HepG2 (cell line): ENCODE results near the gene SETD5. TPM values are rescaled to one million over a fixed set of nuclear protein-coding genes. Genes with fewer than 3 reads are reported as not detected.

ENCODE experiments used
- ARNT ChIP-seq: fragments of 450-650 bp; IDR thresholded peaks from 2 replicates; pipeline ENCODE4 v1.6.1; 2017
- ETS1 ChIP-seq: sonication (generic); formaldehyde crosslinking; IDR thresholded peaks from 2 replicates; pipeline ENCODE4 v1.4.0; 2020; ENCODE audit warnings: missing genetic modification reagents
- ETV5 ChIP-seq: IDR thresholded peaks from 2 replicates; pipeline ENCODE4 v1.6.1; 2018; ENCODE audit warnings: missing biosample characterization, missing genetic modification reagents, inconsistent platforms, borderline replicate concordance
- GABPB1 ChIP-seq: IDR thresholded peaks from 2 replicates; pipeline ENCODE4 v1.6.1; 2016; ENCODE audit warnings: mild to moderate bottlenecking, missing genetic modification reagents, moderate library complexity, missing compliant biosample characterization
- GMEB2 ChIP-seq: IDR thresholded peaks from 2 replicates; pipeline ENCODE4 v1.6.1; 2016; ENCODE audit warnings: missing biosample characterization, missing genetic modification reagents, low read depth
- GZF1 ChIP-seq: sonication (generic); formaldehyde crosslinking; IDR thresholded peaks from 2 replicates; pipeline ENCODE4 v1.5.1; 2020; ENCODE audit warnings: mild to moderate bottlenecking, missing genetic modification reagents
- HOXA3 ChIP-seq: sonication (generic); formaldehyde crosslinking; IDR thresholded peaks from 2 replicates; pipeline ENCODE4 v1.5.0; 2020; ENCODE audit warnings: missing genetic modification reagents
- MED13 ChIP-seq: sonication (generic); formaldehyde crosslinking; IDR thresholded peaks from 2 replicates; pipeline ENCODE4 v1.5.0; 2020; ENCODE audit warnings: missing genetic modification reagents
- ONECUT2 ChIP-seq: sonication (generic); formaldehyde crosslinking; IDR thresholded peaks from 2 replicates; pipeline ENCODE4 v1.4.0; 2020; ENCODE audit warnings: missing genetic modification reagents
- POLR2G ChIP-seq: fragments of 200-400 bp; formaldehyde crosslinking; IDR thresholded peaks from 2 replicates; pipeline ENCODE4 v1.6.1; 2018; ENCODE audit warnings: mild to moderate bottlenecking, low read depth, low read length, moderate library complexity
- USF2 ChIP-seq, 2 experiments: sonication (generic) in 1 of 2; formaldehyde crosslinking in 1 of 2; IDR thresholded peaks; 2 replicates each; pipeline versions ENCODE4 v1.5.1 to v1.6.1; 2011 to 2020; ENCODE audit warnings: borderline replicate concordance in 1 of 2, low read depth in 1 of 2, low read length in 1 of 2, mild to moderate bottlenecking in 1 of 2, missing genetic modification reagents in 1 of 2, moderate library complexity in 1 of 2
- ZFP36L2 ChIP-seq: sonication (generic); formaldehyde crosslinking; IDR thresholded peaks from 2 replicates; pipeline ENCODE4 v1.4.0; 2020; ENCODE audit warnings: missing genetic modification reagents
- ZHX1 ChIP-seq: sonication (generic); formaldehyde crosslinking; IDR thresholded peaks from 2 replicates; pipeline ENCODE4 v1.8.1; 2022; ENCODE audit warnings: low read depth, mild to moderate bottlenecking, missing genetic modification reagents
- ZNF335 ChIP-seq: sonication (generic); formaldehyde crosslinking; IDR thresholded peaks from 2 replicates; pipeline ENCODE4 v1.4.0; 2020; ENCODE audit warnings: missing genetic modification reagents
- ZNF33A ChIP-seq: sonication (generic); formaldehyde crosslinking; IDR thresholded peaks from 2 replicates; pipeline ENCODE4 v1.5.1; 2020; ENCODE audit warnings: missing genetic modification reagents, mild to moderate bottlenecking, moderate library complexity, borderline replicate concordance
- ZNF597 ChIP-seq: sonication (generic); formaldehyde crosslinking; IDR thresholded peaks from 2 replicates; pipeline ENCODE4 v1.5.0; 2020; ENCODE audit warnings: missing genetic modification reagents
- ZNF720 ChIP-seq: sonication (generic); formaldehyde crosslinking; IDR thresholded peaks from 2 replicates; pipeline ENCODE4 v1.4.0; 2020; ENCODE audit warnings: missing genetic modification reagents
- ZNF879 ChIP-seq: sonication (generic); formaldehyde crosslinking; IDR thresholded peaks from 2 replicates; pipeline ENCODE4 v1.8.1; 2023; ENCODE audit warnings: missing genetic modification reagents
- ZUFSP ChIP-seq: sonication (generic); formaldehyde crosslinking; IDR thresholded peaks from 2 replicates; pipeline ENCODE4 v1.9.0; 2021; ENCODE audit warnings: missing genetic modification reagents, mild to moderate bottlenecking, borderline replicate concordance
- polyA plus RNA-seq, 8 experiments: library from polyadenylated mRNA; depleted of rRNA in 3 of 8; stranded (reverse) in 7 of 8; unstranded in 1 of 8; fragments of >200 nt; fragmentation: Illumina TruSeq in 4 of 8; extraction: Trizol in 4 of 8; gene quantifications; 2 replicates each; pipeline versions ENCODE4 v1.2.1 to v1.2.3, GENCODE V29; 2011 to 2016; ENCODE audit warnings: low read depth in 4 of 8, missing spikeins in 1 of 8, mixed read lengths in 1 of 8; ENCODE audit not compliant: insufficient read depth in 1 of 8
- total RNA-seq, 5 experiments: library from RNA; depleted of rRNA; stranded (reverse); fragments of >200 nt; fragmentation: Illumina TruSeq; extraction: Trizol; gene quantifications; 2 replicates each; pipeline ENCODE4 v1.2.3, GENCODE V29; 2016; ENCODE audit warnings: low read depth in 1 of 5

Gene SETD5
- total and polyA plus RNA-seq, 2 of the 13 experiments (the other 11 are each of a cell fraction or from before 2014, with no cell fraction given), result 46.8 to 95.8 TPM

GRCh38 chr3:9397332-9397905 is at the start of gene SETD5 (continued):
- TF ChIP-seq HOXA3 (CRISPR knock-in tag) (peak; percentile 57), ETS1 (0 out of 2 replicates have a peak, but pooled peaks have one; percentile 46), ZFP36L2 (CRISPR knock-in tag) (no peak), POLR2G (peak; percentile 88), ZUFSP (no peak), ETV5 (peak; percentile 6; the same call in 1 of the 2 replicates), ZHX1 (CRISPR knock-in tag) (no peak), USF2 (IDR thresholded peaks at IDR 0.05; ENCODE audit: low read depth, low read length) (no peak), USF2 (CRISPR knock-in tag; IDR thresholded peaks at IDR 0.05; ENCODE audit: borderline replicate concordance) (no peak), ARNT (no peak), ZNF33A (CRISPR knock-in tag) (no peak), GABPB1 (CRISPR knock-in tag) (peak; percentile 69), ZNF879 (CRISPR knock-in tag) (no peak), GZF1 (CRISPR knock-in tag) (no peak), ZNF597 (CRISPR knock-in tag) (no peak), GMEB2 (CRISPR knock-in tag) (no peak), ONECUT2 (CRISPR knock-in tag) (0 out of 2 replicates have a peak, but pooled peaks have one; percentile 21), MED13 (peak; percentile 78; the same call in 1 of the 2 replicates), ZNF335 (CRISPR knock-in tag) (0 out of 2 replicates have a peak, but pooled peaks have one; percentile 19), ZNF720 (CRISPR knock-in tag) (no peak)
